Raji (cell line): Measurements from ENCODE around the gene LYZ.
A peak's percentile ranks its signal among the peaks of the same experiment; 100 is the strongest.

ENCODE experiments used
- POLR2A ChIP-seq: IDR thresholded peaks from 2 replicates; pipeline ENCODE4 v1.6.1; 2011; ENCODE audit warnings: low read depth, low read length, control low read depth; ENCODE audit not compliant: insufficient read depth

LYZ gene

GRCh38 chr12:69337311-69338090, 10.7 kb upstream of the LYZ start:
- TF ChIP-seq POLR2A: peak; percentile 29; the same call in 1 of the 2 replicates

DNA sequence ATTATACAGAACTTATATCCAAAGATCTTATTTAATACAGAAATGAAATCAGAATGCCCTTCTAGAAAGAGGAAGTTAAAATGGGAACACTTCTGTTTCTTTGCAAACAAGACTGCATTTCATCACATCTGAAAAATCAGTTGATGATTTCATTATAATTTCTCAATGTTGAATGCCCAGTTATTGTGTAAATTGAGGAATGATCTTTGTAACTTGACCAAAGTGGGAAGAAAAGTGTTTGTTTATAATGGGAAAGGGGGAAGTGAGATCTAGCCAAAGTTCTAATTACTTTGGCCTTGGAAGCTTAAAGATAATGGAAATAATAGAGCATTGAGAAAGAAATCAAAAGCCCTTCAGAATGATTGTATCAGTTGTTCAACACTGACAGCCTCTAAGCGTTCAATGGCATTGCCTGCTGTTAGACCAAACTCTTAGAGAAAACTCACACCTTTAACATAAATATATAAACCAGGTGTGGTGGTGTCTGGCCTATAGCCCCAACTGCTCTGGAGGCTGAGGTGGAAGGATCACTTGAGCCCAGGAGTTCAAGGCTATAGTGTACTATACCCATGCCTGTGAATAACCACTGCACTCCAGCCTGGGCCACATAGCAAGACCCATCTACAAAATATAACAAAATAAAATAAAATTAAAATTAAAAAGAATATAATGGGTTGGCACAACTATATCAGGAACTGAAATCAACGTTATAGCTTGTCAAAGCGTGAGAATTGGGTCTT, 9.9 kb upstream of the LYZ start:
- TF ChIP-seq POLR2A: no peak

GRCh38 chr12:69338936-69339335, 9.2 kb upstream of the LYZ start:
- TF ChIP-seq POLR2A: no peak

- TF ChIP-seq POLR2A: no peak
Observed at GRCh38 chr12:69339999-69340398, 8.2 kb upstream of the LYZ start.

- no peak for TF ChIP-seq POLR2A
Observed at GRCh38 chr12:69341328-69341727, 6.9 kb upstream of the LYZ start.

- TF ChIP-seq POLR2A: no peak
Observed at GRCh38 chr12:69342421-69342820, 5.8 kb upstream of the LYZ start.

- no peak for TF ChIP-seq POLR2A
Observed at GRCh38 chr12:69343357-69343756, 4.8 kb upstream of the LYZ start.

- no peak for TF ChIP-seq POLR2A
Observed at GRCh38 chr12:69343885-69344612, 4.1 kb upstream of the LYZ start.

DNA sequence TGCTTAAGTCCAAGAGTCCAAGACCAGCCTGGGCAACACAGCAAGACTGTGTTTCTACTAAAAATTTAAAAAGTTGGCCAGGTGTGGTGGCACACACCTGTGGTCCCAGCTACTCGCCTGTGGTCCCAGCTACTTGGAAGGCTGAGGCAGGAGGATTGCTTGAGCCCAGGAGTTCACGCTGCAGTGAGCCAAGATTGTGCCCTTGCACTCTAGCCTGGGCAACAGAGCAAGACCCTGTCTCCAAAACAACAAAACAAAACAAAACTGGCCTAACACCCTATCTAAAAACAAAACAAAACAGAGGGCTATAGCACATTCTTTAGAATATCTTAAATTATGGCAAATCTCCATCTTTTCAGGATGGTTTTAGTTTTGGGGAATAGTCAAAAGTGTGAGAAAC, 3.1 kb upstream of the LYZ start:
- TF ChIP-seq POLR2A: no peak

DNA sequence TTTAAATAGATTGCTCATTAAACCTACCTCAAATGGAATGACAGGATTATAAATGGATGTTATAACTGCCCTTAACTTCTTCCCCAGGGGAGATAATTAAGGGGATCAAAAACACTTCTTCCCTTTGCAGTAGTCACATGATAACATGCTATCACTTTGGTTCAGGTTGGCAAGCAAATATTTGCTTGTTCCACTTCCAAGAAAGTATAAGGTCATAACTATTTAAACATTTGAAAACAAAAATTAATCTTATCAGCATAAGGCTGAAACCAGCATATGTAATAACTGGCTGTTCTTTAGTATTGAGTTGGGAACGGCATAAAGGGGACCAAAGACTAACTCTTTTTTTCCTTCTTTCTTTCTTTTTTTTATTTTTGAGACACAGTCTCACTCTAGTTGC, 2.4 kb upstream of the LYZ start:
- TF ChIP-seq POLR2A: no peak

GRCh38 chr12:69350002-69350626, 1.9 kb downstream of the LYZ start:
- no peak for TF ChIP-seq POLR2A

- TF ChIP-seq POLR2A: no peak
Observed at GRCh38 chr12:69350777-69351176, 2.6 kb downstream of the LYZ start.

- TF ChIP-seq POLR2A: no peak
Observed at GRCh38 chr12:69351462-69352236, 3.5 kb downstream of the LYZ start.

DNA sequence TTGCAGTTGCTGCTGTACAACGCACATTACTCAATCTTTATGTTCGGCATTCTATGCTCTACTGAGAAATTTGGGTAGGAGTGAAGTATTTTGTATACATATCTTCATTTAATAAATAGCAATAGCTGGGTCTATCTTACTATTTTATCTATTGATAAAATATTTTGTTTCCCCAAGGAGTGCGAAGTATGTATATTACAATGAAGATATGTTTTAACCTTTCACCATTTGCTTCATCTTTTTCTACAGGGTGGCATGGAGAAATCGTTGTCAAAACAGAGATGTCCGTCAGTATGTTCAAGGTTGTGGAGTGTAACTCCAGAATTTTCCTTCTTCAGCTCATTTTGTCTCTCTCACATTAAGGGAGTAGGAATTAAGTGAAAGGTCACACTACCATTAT, 4.7 kb downstream of the LYZ start:
- no peak for TF ChIP-seq POLR2A

- TF ChIP-seq POLR2A: no peak
Observed at GRCh38 chr12:69354172-69354555, 6.0 kb downstream of the LYZ start.
